Measurements from ENCODE around the gene REST. TPM values are rescaled to one million over a fixed set of nuclear protein-coding genes. Genes with fewer than 3 reads are reported as not detected.

Gene REST
- total RNA-seq, 1 experiment from 2014 or later, result 98.1 TPM

DNA sequence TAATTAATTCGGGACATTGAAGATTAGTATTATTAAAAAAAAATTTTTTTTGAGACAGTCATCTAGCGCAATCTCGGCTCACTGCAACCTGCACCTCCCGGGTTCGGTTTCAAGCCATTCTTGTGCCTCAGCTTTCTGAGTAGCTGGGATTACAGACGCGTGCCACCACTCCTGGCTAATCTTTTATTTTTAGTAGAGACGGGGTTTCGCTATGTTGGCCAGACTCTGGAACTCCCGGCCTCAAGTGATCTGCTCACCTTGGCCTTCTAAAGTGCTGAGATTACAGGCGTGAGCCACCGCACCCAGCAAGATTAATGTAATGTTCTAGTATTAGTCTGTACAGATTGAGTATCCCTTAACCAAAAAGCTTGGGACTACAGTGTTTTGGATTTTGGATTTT is 32.7 kb downstream of the REST start:
- H3K27me3 Mint-ChIP-seq (ENCODE audit: low read depth), result no peaks in the 10 kb centered on the region
- no CpG with 5 or more reads among the region's 12 CpGs for WGBS (ENCODE audit: extremely low coverage, insufficient read length, low lambda C conversion rate)
- no peak for DNase-seq
- no peak overlapping the region for H3K4me2 ChIP-seq (ENCODE audit: insufficient read depth, insufficient read length, low read length)
- no peaks in the 10 kb centered on the region for H3K9me3 ChIP-seq (ENCODE audit: control insufficient read depth, low read depth, low read length)
- H3K79me1 ChIP-seq (ENCODE audit: insufficient read depth, low read depth, low read length, poor library complexity, severe bottlenecking), result no peaks in the 10 kb centered on the region
- no peaks in the 10 kb centered on the region for H3K27me3 ChIP-seq (ENCODE audit: insufficient read depth, low read length)
- no peaks in the 10 kb centered on the region for H3K79me2 ChIP-seq (ENCODE audit: insufficient read depth, low read length)
- TF ChIP-seq, protein P1, sequence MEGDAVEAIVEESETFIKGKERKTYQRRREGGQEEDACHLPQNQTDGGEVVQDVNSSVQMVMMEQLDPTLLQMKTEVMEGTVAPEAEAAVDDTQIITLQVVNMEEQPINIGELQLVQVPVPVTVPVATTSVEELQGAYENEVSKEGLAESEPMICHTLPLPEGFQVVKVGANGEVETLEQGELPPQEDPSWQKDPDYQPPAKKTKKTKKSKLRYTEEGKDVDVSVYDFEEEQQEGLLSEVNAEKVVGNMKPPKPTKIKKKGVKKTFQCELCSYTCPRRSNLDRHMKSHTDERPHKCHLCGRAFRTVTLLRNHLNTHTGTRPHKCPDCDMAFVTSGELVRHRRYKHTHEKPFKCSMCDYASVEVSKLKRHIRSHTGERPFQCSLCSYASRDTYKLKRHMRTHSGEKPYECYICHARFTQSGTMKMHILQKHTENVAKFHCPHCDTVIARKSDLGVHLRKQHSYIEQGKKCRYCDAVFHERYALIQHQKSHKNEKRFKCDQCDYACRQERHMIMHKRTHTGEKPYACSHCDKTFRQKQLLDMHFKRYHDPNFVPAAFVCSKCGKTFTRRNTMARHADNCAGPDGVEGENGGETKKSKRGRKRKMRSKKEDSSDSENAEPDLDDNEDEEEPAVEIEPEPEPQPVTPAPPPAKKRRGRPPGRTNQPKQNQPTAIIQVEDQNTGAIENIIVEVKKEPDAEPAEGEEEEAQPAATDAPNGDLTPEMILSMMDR (conservative IDR thresholded peaks at IDR 0.05), result no peak
- no peak overlapping the region for H3T11ph ChIP-seq (ENCODE audit: low read length)
- no peak overlapping the region for H2BK120ac ChIP-seq (ENCODE audit: low read depth, low read length, poor library complexity, severe bottlenecking)
- no peak overlapping the region for H4K8ac ChIP-seq (replicated peaks; ENCODE audit: insufficient read length, low read depth, low read length)
- H3K4me1 ChIP-seq (ENCODE audit: insufficient read depth, low read length), result no peaks in the 10 kb centered on the region
- H3K36me3 Mint-ChIP-seq (ENCODE audit: insufficient read depth in 1 of 3, low read depth in 3 of 3), result peaks cover 0 to 17% (median 10%) of the 10 kb centered on the region in 3 experiments; a peak in 4 of 7 replicates
- no peak overlapping the region for H3K18ac ChIP-seq (ENCODE audit: insufficient read length, low read depth, low read length)
- no peak overlapping the region for H2BK12ac ChIP-seq (ENCODE audit: insufficient read length, low read depth, low read length)
- H3K4ac ChIP-seq (ENCODE audit: low read depth, low read length), result no peak overlapping the region
- H3K14ac ChIP-seq (ENCODE audit: insufficient read depth, low read length), result no peak overlapping the region
- H3K9ac ChIP-seq (ENCODE audit: extremely low read depth, insufficient read length, low read length), result no peak overlapping the region
- H3K27ac ChIP-seq (ENCODE audit: insufficient read length, low read depth, low read length), result no peak overlapping the region
- no peak overlapping the region for H2BK15ac ChIP-seq (ENCODE audit: low read depth, low read length)
- H3K23me2 ChIP-seq (ENCODE audit: insufficient read length, low read depth, low read length, poor library complexity, severe bottlenecking), result no peaks in the 10 kb centered on the region
- H3K4me1 Mint-ChIP-seq, result no peaks in the 10 kb centered on the region
- no peak overlapping the region for H3K4me3 Mint-ChIP-seq
- no peak overlapping the region for H3K56ac ChIP-seq (ENCODE audit: insufficient read length, low read depth, low read length)
- no peak overlapping the region for H3K27ac Mint-ChIP-seq
- H2BK20ac ChIP-seq (ENCODE audit: low read depth, low read length, poor library complexity, severe bottlenecking), result no peak overlapping the region
- no peak overlapping the region for H4K91ac ChIP-seq (ENCODE audit: insufficient read length, low read depth, low read length)
- no peak overlapping the region for H3K23ac ChIP-seq (ENCODE audit: insufficient read length, low read depth, low read length)
- H3K9me3 Mint-ChIP-seq, result no peaks in the 10 kb centered on the region
- H2AFZ ChIP-seq (ENCODE audit: low read length), result no peak overlapping the region
- H2BK5ac ChIP-seq (ENCODE audit: insufficient read length, low read length), result no peak overlapping the region
- H2AK5ac ChIP-seq (ENCODE audit: insufficient read length, low read length), result no peak overlapping the region
- H4K5ac ChIP-seq (ENCODE audit: insufficient read length, low read depth, low read length), result no peak overlapping the region
- H4K20me1 ChIP-seq (ENCODE audit: control insufficient read depth, insufficient read depth, insufficient read length), result no peaks in the 10 kb centered on the region

Measured in H9 (cell line).